WTC11 (cell line): ENCODE data around the gene PER3.

Experiments
- CBFB ChIP-seq: sonication (generic); formaldehyde crosslinking; IDR thresholded peaks from 2 replicates; pipeline ENCODE4 v1.8.1; 2022; ENCODE audit warnings: mild to moderate bottlenecking, low read depth, missing genetic modification reagents
- CTCF ChIP-seq: fragments of 200-600 bp; IDR thresholded peaks from 2 replicates; pipeline ENCODE4 v1.8.0; 2022; ENCODE audit warnings: antibody characterized with exemption
- JUN ChIP-seq: sonication (generic); formaldehyde crosslinking; IDR thresholded peaks from 2 replicates; pipeline ENCODE4 v1.8.0; 2023; ENCODE audit warnings: mild to moderate bottlenecking, missing genetic modification reagents
- ZNF232 ChIP-seq: sonication (generic); formaldehyde crosslinking; IDR thresholded peaks from 2 replicates; pipeline ENCODE4 v1.8.0; 2022; ENCODE audit warnings: mild to moderate bottlenecking, missing genetic modification reagents

- no peak for TF ChIP-seq CBFB (CRISPR knock-in tag)
- TF ChIP-seq ZNF232 (CRISPR knock-in tag), result no peak
- TF ChIP-seq JUN (CRISPR knock-in tag), result no peak
- no peak for TF ChIP-seq CTCF
These were observed 2.6 kb upstream of the PER3 start for GRCh38 chr1:7781501-7781900.
